Stimulated activated naive B cell treated with anti-CD40 and anti-IgM and Interleukin-4, amounts not matched to agents 10 μg/mL and 1 μg/mL and 100 μg/mL, for 72 hours (primary cell): Measurements from ENCODE around the gene NDUFS8.
A peak's percentile ranks its signal among the peaks of the same experiment; 100 is the strongest.

ENCODE experiments used
- ATAC-seq, 2 donors: fragments of 150-1000 bp; cut with Tn5 transposase; replicated peaks; 2 replicates each; pipeline ENCODE4 v1.10.0; 2021; ENCODE audit warnings: moderate library complexity in 1 of 2
- DNase-seq: peaks from one replicate; pipeline ENCODE4 v3.0.0; 2021
- H3K27ac Mint-ChIP-seq: one replicate; pipeline ENCODE4 v1.8.0; 2022; ENCODE audit warnings: mild to moderate bottlenecking, mixed read lengths
- H3K27me3 Mint-ChIP-seq, 2 donors: one replicate each; pipeline ENCODE4 v1.8.0; 2022; ENCODE audit warnings: mixed read lengths in 2 of 2
- H3K36me3 Mint-ChIP-seq, 2 donors: one replicate each; pipeline ENCODE4 v1.8.0; 2022; ENCODE audit warnings: mixed read lengths in 2 of 2, mild to moderate bottlenecking in 1 of 2
- H3K4me1 Mint-ChIP-seq, 2 donors: one replicate each; pipeline ENCODE4 v1.8.0; 2022; ENCODE audit warnings: mixed read lengths in 2 of 2, mild to moderate bottlenecking in 1 of 2
- H3K4me3 Mint-ChIP-seq, 2 donors: one replicate each; pipeline ENCODE4 v1.8.0; 2022; ENCODE audit warnings: mild to moderate bottlenecking in 2 of 2, mixed read lengths in 2 of 2, moderate library complexity in 1 of 2
- H3K9me3 Mint-ChIP-seq, 2 donors: one replicate each; pipeline ENCODE4 v1.8.0; 2022; ENCODE audit warnings: mixed read lengths in 2 of 2, mild to moderate bottlenecking in 1 of 2

The NDUFS8 gene

DNA sequence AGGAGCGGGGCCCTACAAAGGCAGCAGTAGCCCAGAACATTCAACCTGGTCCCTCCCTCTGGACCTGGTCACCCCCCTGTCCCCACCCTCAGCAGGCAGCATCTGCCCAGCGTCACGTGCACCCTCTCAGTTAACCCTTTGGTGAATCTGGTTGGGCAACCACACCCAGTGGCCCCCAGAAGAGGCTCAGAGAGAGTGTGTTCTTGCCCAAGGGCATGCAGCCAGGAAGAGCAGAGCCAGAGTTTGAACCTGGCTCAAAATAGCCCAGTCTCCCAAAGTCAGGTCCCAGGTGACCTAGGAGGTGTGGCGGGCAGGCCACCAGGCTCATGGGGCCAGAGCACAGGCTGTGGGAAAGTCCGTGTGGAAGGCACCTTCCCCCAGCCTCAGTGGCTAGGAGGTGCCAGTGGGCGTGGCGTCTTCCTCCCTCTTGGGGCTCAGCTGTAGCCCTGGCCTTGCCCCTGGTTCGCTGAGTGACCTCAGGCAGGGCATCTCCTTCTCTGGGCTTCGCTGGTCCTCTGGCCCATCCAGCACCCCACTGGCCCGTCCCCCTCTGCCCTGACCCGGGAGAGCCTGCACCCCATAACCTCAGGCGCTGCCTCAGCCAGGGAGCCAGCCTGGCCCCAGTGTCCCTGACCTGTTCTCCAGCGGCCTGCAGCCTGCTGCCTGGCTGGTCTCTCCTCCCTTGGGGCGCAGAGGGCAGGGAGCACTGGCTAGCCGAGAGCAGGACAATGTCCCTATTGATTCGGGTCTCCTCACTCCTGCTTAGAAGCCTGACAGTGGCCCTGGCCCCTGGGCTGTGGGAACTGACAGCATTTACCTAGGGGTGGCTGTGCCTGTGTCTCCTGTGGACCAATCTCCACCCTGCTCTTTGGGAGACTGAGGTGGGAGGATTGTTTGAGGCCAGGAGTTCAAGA lies 13.3 kb upstream of the NDUFS8 start:
- Mint-ChIP-seq H3K9me3 (no peaks in the 10 kb centered on the region), H3K4me1 (no peaks in the 10 kb centered on the region), H3K27ac (no peak overlapping the region), H3K27me3 (no peaks in the 10 kb centered on the region), H3K4me3 (no peak overlapping the region), H3K36me3 (no peaks in the 10 kb centered on the region)
- DNase-seq (no peak), ATAC-seq (no peak)

DNA sequence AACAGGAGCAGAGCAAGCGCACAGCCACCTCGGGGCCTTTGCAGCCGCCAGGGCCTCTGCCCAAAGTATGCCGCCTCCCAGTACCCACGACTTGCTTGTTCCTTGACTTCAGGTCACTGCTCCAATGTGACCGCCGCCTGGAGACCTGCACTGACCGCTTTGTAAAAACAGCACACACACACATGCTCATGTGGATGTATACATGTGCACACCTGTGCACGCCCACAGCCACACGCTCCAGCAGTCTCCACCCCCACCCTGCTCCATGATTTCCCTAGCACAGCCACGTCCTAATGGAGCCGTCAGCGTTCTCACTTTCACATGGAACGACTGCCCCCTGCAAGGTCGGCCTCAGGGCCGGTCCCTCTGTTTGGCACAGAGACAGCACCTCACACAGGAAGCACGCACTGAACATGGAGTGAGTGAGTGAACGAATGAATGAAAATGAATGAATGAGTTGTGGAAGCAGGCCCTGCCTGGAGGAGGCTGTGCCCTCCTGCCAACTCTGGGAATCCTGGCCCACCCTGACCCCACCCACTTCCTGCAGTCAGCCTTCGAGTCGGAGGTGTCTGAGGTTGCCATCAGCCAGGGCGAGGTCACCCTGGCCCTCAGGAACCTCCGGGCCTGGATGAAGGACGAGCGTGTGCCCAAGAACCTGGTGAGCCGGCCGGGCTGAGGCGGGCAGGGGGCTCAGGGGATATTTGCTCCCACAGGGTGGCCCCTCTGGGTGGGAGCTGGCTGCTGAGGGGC lies 12.3 kb upstream of the NDUFS8 start:
- no peak overlapping the region for H3K4me3 Mint-ChIP-seq

DNA sequence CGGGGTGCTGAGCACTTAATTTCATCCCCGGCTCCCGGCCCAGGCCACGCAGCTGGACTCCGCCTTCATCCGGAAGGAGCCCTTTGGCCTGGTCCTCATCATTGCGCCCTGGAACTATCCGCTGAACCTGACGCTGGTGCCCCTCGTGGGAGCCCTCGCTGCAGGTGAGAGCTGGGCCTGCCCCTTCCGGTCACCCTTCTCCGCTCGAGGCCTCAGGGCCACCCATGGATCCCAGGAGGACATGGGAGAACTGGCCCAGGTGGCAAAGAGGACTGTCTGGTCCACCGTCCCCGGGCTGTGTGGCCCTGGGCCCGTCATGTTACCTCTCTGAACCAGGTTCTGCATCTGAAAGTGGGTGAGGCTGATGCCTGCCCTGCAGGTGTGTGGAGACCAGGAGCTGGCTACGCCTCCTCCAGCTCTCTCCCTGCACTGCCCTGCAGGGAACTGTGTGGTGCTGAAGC lies 11.7 kb upstream of the NDUFS8 start:
- Mint-ChIP-seq H3K4me1 (no peaks in the 10 kb centered on the region), H3K36me3 (no peaks in the 10 kb centered on the region), H3K27ac (no peak overlapping the region), H3K4me3 (no peak overlapping the region), H3K27me3 (no peaks in the 10 kb centered on the region), H3K9me3 (no peaks in the 10 kb centered on the region)
- no peak for DNase-seq
- ATAC-seq, result no peak

More for the DNA sequence above, 12.3 kb upstream of the NDUFS8 start:
- peak overlapping the region; percentile 37 for H3K27ac Mint-ChIP-seq
- no peaks in the 10 kb centered on the region for H3K9me3 Mint-ChIP-seq
- H3K27me3 Mint-ChIP-seq, result no peaks in the 10 kb centered on the region
- DNase-seq, result no peak
- no peaks in the 10 kb centered on the region for H3K4me1 Mint-ChIP-seq
- ATAC-seq, result no peak
- H3K36me3 Mint-ChIP-seq, result no peaks in the 10 kb centered on the region

DNA sequence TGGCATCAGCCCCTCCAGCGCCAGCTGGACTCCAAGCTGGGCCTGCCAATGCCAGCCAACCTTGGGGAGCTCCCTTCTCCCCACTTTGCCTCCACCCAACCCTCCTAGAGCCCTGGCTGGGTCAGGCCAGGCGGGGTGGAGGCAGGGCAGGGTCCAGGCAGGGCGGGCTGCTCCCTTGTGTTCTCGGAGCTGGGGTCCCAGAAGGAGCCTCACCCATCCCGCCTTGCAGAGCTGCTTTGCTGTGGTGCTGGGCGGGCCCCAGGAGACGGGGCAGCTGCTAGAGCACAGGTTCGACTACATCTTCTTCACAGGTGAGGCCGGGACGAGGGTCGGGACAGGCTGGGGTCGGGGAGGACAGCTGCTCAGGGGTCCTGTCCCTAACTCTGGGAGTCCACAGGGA lies 11.0 kb upstream of the NDUFS8 start:
- no peak for DNase-seq
- no peaks in the 10 kb centered on the region for H3K9me3 Mint-ChIP-seq
- no peaks in the 10 kb centered on the region for H3K36me3 Mint-ChIP-seq
- H3K4me3 Mint-ChIP-seq, result no peak overlapping the region
- H3K27ac Mint-ChIP-seq, result no peak overlapping the region
- H3K4me1 Mint-ChIP-seq, result no peaks in the 10 kb centered on the region
- ATAC-seq, result no peak
- no peaks in the 10 kb centered on the region for H3K27me3 Mint-ChIP-seq

DNA sequence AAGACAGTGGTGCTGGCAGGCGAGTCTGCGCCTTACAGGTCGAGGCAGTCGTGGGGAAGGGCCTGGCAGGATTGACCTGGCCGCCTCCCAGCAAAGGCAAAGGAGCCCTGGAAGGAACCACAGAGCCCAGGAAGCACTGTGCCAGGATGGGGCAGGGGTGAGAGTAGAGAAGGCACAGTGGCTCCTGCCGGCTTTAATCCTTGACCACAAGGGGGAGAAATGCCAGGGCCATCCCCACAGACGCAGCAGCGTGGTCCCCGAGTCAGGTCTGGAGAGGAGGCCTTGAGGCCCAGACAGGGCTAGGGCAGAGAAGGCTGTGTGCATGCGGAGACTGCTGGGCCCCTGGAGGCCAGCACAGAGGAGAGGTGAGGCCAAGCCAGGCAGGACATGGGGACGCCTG lies 9.9 kb upstream of the NDUFS8 start:
- DNase-seq (no peak), ATAC-seq (no peak)
- H3K27me3 Mint-ChIP-seq, result no peaks in the 10 kb centered on the region
- H3K9me3 Mint-ChIP-seq, result no peaks in the 10 kb centered on the region
- H3K4me3 Mint-ChIP-seq, result no peak overlapping the region
- peaks cover 6 to 7% of the 10 kb centered on the region in 2 donors for H3K4me1 Mint-ChIP-seq
- H3K27ac Mint-ChIP-seq, result no peak overlapping the region
- peaks cover 4 to 9% of the 10 kb centered on the region in 2 donors for H3K36me3 Mint-ChIP-seq

DNA sequence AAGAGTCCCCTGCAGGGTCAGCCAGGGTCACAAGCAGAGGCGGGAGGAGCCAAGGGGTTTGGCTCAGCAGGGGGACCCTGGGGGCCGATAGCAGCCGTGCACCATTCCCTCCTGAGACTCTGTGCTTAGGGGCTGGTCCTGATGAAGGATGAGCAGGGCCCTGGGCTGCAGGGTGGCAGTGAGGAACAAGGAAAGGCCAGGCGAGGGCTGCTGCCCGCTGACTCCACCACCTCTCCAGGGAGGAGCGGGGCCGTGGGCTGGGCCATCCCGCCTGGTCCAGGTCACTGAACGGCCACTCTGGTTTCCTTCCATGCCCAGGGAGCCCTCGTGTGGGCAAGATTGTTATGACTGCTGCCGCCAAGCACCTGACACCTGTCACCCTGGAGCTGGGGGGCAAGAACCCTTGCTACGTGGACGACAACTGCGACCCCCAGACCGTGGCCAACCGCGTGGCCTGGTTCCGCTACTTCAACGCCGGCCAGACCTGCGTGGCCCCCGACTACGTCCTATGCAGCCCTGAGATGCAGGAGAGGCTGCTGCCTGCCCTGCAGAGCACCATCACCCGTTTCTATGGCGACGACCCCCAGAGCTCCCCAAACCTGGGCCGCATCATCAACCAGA lies 9.2 kb upstream of the NDUFS8 start:
- ATAC-seq (no peak), DNase-seq (no peak)
- Mint-ChIP-seq H3K27ac (no peak overlapping the region), H3K36me3 (peaks cover 5 to 15% of the 10 kb centered on the region in 2 donors), H3K27me3 (no peaks in the 10 kb centered on the region), H3K4me1 (peaks cover 7 to 12% of the 10 kb centered on the region in 2 donors), H3K4me3 (no peak overlapping the region), H3K9me3 (no peaks in the 10 kb centered on the region)

DNA sequence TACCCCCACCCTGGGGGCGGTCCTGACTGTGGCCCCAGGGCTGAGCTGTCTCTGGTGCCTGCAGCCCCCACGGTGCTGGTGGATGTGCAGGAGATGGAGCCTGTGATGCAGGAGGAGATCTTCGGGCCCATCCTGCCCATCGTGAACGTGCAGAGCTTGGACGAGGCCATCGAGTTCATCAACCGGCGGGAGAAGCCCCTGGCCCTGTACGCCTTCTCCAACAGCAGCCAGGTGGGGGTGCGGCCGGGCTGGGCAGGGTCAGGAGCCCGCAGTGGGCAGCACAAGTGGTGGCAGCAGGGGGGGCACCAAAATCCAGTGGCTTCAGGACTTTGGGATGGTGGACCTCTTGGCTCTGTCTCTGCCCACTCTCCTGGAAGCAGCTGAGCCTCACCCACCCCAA lies 8.0 kb upstream of the NDUFS8 start:
- H3K27ac Mint-ChIP-seq, result no peak overlapping the region
- ATAC-seq (no peak), DNase-seq (no peak)
- H3K4me1 Mint-ChIP-seq, result peaks cover 7 to 12% of the 10 kb centered on the region in 2 donors
- H3K27me3 Mint-ChIP-seq, result no peaks in the 10 kb centered on the region
- peaks cover 5 to 15% of the 10 kb centered on the region in 2 donors for H3K36me3 Mint-ChIP-seq
- no peaks in the 10 kb centered on the region for H3K9me3 Mint-ChIP-seq
- H3K4me3 Mint-ChIP-seq, result no peak overlapping the region

DNA sequence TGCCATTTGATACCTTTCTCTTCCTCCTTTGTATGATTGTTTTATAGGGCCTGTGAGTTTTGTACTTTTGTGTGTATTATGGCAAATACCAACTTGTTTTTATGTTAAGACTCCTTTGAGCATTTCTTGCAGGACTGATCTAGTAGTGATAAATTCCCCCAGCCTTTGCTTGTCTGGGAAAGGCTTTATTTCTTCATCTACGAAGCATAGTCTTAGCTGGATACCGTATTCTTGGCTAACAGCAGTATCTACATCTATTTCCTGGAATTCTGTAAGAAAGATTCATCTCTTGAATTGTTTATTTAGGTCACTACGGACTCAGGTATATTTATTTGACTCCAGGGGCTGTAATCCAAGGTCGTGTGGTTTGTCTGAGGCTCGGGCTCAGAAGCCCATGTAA lies 6.0 kb upstream of the NDUFS8 start:
- Mint-ChIP-seq H3K9me3 (no peaks in the 10 kb centered on the region), H3K27ac (no peak overlapping the region), H3K36me3 (peaks cover 8 to 18% of the 10 kb centered on the region in 2 donors), H3K27me3 (no peaks in the 10 kb centered on the region), H3K4me3 (no peak overlapping the region), H3K4me1 (peaks cover 14 to 21% of the 10 kb centered on the region in 2 donors)
- ATAC-seq, result no peak
- DNase-seq, result no peak

DNA sequence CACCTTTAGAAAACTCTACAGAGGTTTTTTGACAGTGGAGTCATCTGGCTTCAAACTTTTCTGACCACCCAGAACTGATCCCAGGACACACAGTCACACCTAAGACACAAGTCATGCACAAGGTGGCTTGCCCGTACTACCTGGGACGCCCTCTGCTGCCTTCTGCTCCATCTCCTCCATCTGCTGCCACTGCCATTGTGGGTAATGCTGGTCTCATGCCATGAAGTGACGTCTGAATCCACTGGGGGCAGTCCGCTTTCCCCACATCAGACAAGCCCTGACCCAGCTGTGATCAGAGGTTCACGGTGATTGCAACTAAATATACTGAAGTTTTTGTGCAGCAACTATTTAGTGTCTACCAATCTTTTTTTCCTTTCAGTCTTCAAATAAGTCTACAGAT lies 5.4 kb upstream of the NDUFS8 start:
- Mint-ChIP-seq H3K36me3 (peaks cover 8 to 18% of the 10 kb centered on the region in 2 donors), H3K27ac (no peak overlapping the region)
- ATAC-seq, result peak; percentile 51 to 65

DNA sequence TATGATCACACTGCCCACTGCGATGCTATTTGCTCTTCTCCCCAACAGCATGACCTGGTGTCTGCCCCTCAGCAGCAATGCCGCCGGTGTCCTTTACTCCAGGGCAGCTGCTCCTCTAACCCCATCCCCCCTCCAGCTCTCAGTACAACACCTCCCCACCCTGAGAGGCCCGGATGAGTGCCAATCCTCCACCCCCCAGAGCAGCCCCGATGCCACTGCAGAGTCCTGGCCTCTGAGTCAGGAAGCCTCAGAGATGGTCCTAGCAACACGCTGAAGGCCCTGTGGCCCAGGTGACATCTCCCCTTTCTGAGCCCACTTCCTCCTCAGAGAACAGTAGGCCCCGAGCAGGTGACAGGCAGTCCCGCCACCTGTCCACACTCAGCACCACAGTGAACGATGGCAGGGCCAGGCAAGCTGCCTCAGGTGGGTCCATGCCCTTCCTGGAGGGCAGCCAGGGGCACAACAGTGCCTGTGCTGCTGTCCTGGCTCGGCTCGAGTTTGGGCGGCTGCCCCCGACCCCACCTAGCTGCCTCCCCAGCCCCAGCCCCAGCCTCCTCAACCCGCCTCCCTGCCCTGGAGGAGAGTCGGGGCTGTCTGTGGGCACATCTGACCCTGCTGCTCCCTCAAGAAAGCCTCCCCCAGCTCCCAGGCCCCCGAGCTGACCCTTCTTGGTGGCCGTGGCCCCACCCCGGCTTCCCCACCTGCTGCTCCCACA lies 3.9 kb upstream of the NDUFS8 start:
- Mint-ChIP-seq H3K4me3 (no peak overlapping the region), H3K9me3 (no peaks in the 10 kb centered on the region), H3K27me3 (no peaks in the 10 kb centered on the region), H3K27ac (no peak overlapping the region), H3K36me3 (peaks cover 9 to 20% of the 10 kb centered on the region in 2 donors), H3K4me1 (peaks cover 20 to 39% of the 10 kb centered on the region in 2 donors)
- DNase-seq, result no peak
- ATAC-seq, result no peak

More for the DNA sequence above, 5.4 kb upstream of the NDUFS8 start:
- Mint-ChIP-seq H3K4me1 (peaks cover 16 to 27% of the 10 kb centered on the region in 2 donors), H3K27me3 (no peaks in the 10 kb centered on the region), H3K4me3 (no peak overlapping the region), H3K9me3 (no peaks in the 10 kb centered on the region)
- no peak for DNase-seq

DNA sequence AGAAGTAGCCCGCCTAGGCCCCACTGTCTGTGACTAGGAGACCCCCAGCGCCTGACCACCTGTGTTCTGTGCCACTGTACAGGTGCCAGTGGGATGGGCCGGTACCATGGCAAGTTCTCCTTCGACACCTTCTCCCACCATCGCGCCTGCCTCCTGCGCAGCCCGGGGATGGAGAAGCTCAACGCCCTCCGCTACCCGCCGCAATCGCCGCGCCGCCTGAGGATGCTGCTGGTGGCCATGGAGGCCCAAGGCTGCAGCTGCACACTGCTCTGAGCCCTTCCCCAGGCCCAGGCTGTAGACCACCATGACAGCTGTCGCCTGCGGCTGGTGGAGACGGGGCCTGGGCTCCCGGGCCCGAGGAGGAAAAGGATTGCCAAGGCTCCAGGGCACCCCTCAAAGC lies 2.8 kb upstream of the NDUFS8 start:
- Mint-ChIP-seq H3K36me3 (peaks cover 10 to 22% of the 10 kb centered on the region in 2 donors), H3K4me1 (peaks cover 23 to 44% of the 10 kb centered on the region in 2 donors), H3K27ac (no peak overlapping the region), H3K4me3 (no peak overlapping the region), H3K9me3 (no peaks in the 10 kb centered on the region), H3K27me3 (no peaks in the 10 kb centered on the region)
- ATAC-seq, result no peak
- no peak for DNase-seq

DNA sequence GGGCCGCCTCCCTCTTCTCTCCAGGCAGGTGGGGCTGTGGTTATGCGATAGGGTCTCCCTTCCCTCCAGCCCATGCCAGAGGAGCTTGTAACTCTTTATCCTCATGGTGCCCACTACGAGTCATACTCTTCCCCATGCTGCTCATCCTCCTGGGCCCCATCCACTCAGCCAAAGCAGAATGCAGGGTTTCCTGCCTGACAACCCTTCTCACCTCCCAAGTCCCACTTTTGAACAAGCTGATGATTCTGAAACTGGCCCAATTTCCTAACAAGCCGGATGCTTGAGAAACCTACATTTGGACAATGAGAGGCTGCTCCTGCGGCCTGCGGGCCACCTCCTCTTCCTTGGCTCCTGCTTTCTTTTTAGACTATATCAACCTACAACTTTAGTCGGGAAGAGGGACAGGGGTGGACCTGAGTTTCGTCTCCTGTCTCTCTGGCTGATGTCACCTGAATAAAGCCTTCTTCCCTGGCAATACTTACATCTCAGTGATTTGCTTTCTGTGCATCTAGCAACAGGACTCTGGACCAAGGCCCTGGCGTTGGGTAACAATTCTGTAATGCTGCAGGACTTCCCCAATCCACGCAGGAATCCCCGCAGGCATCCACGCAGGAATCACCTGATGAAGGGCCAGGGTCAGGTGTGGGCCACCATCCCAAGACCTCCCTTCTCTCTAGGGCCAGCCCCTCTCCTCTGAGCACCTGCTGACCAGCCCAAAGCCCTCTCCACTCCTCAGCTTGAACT lies 1.5 kb upstream of the NDUFS8 start:
- DNase-seq (no peak), ATAC-seq (no peak)
- H3K27ac Mint-ChIP-seq, result peak overlapping the region; percentile 22
- peaks cover 23 to 44% of the 10 kb centered on the region in 2 donors for H3K4me1 Mint-ChIP-seq
- H3K9me3 Mint-ChIP-seq, result no peaks in the 10 kb centered on the region
- H3K27me3 Mint-ChIP-seq, result no peaks in the 10 kb centered on the region
- peaks cover 16 to 27% of the 10 kb centered on the region in 2 donors for H3K36me3 Mint-ChIP-seq
- H3K4me3 Mint-ChIP-seq, result peak overlapping the region; percentile 88 to 95

DNA sequence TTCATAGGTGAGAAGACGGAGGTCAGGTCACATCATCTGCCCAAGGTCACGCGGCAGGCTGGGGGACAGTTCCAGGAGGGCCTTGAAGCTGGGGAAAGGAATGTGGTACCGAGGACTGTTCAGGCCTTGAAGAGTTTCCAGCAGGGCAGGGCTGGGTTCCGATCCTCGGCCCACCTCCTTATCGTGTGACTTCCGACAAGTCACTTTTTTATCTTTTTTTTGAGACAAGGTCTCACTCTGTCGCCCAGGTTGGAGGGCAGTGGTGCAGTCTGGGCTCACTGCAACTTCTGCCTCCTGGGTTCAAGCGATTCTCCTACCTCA lies 623 bp downstream of the NDUFS8 start:
- peak overlapping the region; percentile 88 to 95 for H3K4me3 Mint-ChIP-seq
- H3K36me3 Mint-ChIP-seq, result peaks cover 13 to 14% of the 10 kb centered on the region in 2 donors
- no peaks in the 10 kb centered on the region for H3K27me3 Mint-ChIP-seq
- DNase-seq (no peak), ATAC-seq (peak; percentile 1)
- H3K4me1 Mint-ChIP-seq, result peaks cover 16 to 31% of the 10 kb centered on the region in 2 donors
- H3K9me3 Mint-ChIP-seq, result no peaks in the 10 kb centered on the region
- peak overlapping the region; percentile 99 for H3K27ac Mint-ChIP-seq
